OCI-LY1 (cell line): ENCODE data around the gene MFSD11.

ENCODE experiments used
- EZH2 ChIP-seq: fragments of 200-600 bp; sonication (generic), shearing (Covaris generic); IDR thresholded peaks from 2 replicates; pipeline ENCODE4 v1.8.0; 2017; ENCODE audit warnings: borderline replicate concordance, mixed run types, mild to moderate bottlenecking, antibody characterized with exemption, low read length, moderate library complexity, mixed read lengths
- TF ChIP-seq, protein P1 (sequence below): fragments of 200-600 bp; sonication (generic), shearing (Covaris generic); IDR thresholded peaks from 2 replicates; pipeline ENCODE4 v1.5.1; 2017; ENCODE audit warnings: mild to moderate bottlenecking, antibody characterized with exemption, low read length, moderate library complexity, mixed read lengths

DNA sequence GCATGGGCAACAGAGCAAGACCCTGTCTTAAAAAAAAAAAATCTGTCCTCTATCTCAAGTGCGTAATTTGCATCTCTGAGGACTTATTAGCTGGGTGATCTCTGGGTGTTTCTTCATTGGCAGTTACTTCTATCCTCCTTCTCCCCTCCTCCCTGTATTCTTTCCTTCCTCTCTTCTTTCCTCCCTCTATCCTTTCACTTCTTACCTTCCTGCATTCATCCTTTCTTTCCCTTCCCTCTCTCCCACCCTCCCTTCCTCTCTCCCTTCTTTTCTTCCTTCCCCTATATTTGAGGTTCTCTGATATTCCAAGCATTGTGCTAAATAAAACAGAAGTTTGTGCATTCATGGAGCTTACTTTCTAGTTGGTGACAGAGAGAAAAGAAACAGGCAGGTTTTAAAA lies 10.7 kb downstream of the MFSD11 start:
- TF ChIP-seq, protein P1, sequence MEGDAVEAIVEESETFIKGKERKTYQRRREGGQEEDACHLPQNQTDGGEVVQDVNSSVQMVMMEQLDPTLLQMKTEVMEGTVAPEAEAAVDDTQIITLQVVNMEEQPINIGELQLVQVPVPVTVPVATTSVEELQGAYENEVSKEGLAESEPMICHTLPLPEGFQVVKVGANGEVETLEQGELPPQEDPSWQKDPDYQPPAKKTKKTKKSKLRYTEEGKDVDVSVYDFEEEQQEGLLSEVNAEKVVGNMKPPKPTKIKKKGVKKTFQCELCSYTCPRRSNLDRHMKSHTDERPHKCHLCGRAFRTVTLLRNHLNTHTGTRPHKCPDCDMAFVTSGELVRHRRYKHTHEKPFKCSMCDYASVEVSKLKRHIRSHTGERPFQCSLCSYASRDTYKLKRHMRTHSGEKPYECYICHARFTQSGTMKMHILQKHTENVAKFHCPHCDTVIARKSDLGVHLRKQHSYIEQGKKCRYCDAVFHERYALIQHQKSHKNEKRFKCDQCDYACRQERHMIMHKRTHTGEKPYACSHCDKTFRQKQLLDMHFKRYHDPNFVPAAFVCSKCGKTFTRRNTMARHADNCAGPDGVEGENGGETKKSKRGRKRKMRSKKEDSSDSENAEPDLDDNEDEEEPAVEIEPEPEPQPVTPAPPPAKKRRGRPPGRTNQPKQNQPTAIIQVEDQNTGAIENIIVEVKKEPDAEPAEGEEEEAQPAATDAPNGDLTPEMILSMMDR, result no peak
- TF ChIP-seq EZH2, result no peak
